NCI-H1417 (cell line): ENCODE results near the gene TMEM145.

Source experiments
- DNase-seq, 3 experiments: peaks; one replicate each; lab custom pipeline; 2025; lab: John Stamatoyannopoulos, UW

TMEM145 gene

DNA sequence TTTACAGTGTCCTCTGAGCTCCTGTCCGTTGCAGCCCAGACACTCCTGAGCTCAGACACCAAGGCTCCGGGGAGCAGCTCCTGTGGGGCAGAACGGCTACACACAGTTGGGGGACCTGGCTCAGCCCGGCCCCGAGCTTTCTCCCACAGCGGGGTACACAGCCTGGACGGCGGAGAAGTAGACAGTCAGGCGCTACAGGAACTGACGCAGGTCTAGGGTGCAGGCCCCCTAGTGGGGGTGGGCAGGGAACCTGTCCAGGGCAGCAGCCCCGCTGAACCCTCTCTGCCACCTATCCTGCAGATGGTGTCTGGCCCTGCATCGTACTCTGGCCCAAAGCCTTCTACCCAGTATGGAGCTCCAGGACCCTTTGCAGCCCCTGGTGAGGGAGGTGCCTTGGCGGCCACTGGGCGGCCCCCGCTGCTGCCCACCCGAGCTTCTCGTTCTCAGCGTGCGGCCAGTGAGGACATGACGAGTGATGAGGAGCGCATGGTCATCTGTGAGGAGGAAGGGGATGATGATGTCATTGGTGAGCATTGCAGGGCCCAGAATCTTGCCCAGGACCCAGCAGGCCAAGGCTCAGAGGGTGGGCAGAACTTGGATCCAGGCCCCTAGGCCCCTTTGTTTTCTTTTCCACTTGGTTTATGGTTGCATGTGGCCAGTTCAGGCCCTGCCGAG is 24.1 kb upstream of the TMEM145 start:
- no peak for DNase-seq

DNA sequence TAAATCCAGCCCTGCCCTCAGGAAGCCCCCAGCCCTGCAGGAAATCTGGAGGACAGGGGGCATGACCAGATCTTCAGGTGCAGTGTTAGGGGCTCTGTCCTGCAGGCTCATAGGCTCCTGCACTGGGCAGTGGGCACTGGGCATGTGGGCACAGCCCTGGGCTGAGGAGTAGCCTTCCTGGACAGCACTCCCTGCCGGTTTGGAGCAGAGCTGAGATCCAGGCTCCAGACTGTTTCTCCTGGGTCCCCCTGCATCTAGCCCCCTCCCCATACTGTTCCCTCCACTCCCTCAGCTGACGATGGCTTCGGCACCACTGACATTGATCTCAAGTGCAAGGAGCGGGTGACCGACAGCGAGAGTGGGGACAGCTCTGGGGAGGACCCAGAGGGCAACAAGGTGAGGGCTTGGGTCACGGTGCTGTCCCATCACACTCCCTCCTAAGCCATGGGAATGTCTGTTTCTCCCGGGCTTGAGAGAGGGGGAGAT is 23.5 kb upstream of the TMEM145 start:
- no peak for DNase-seq

DNA sequence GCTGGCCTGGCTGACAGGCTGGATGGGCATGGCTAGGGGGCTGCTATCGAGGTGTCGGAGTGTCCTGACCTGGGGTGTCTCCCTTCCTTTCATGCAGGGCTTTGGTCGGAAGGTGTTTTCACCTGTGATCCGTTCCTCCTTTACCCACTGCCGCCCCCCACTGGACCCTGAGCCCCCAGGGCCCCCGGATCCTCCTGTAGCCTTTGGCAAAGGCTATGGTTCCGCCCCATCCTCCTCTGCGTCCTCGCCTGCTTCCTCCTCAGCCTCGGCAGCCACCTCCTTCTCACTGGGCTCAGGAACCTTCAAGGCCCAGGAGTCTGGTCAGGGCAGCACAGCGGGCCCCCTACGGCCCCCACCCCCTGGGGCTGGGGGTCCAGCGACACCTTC is 23.0 kb upstream of the TMEM145 start:
- no peak for DNase-seq

DNA sequence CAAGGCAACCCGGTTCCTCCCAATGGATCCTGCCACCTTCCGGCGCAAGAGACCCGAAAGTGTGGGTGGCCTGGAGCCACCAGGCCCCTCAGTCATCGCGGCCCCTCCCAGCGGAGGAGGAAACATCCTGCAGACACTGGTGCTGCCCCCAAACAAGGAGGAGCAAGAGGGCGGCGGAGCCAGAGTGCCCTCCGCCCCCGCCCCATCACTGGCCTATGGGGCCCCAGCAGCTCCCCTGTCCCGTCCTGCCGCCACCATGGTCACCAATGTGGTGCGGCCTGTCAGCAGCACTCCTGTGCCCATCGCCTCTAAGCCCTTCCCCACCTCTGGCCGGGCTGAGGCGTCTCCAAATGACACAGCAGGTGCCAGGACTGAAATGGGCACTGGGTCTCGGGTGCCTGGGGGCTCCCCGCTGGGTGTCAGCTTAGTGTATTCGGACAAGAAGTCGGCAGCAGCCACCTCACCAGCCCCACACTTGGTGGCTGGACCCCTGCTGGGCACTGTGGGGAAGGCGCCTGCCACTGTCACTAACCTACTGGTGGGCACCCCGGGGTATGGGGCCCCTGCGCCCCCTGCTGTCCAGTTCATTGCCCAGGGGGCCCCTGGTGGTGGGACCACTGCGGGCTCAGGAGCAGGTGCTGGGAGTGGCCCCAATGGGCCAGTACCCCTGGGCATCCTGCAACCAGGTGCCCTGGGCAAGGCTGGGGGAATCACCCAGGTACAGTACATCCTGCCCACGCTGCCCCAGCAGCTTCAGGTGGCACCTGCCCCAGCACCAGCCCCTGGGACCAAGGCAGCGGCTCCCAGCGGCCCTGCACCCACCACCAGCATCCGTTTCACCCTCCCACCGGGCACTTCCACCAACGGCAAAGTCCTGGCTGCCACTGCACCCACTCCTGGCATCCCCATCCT is 22.3 kb upstream of the TMEM145 start:
- DNase-seq = no peak

DNA sequence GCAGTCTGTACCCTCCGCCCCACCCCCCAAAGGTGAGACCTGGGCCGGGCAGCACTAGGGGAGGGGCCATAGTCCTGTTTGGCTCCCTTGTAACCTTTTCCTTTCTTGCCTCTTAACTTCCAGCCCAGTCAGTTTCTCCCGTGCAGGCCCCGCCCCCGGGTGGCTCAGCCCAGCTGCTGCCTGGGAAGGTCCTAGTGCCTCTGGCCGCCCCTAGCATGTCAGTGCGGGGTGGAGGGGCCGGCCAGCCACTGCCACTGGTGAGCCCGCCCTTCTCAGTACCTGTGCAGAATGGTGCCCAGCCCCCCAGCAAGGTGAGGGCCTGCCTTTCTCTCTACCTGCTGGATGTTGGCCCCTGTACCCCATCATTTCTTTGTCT is 21.7 kb upstream of the TMEM145 start:
- no peak for DNase-seq

DNA sequence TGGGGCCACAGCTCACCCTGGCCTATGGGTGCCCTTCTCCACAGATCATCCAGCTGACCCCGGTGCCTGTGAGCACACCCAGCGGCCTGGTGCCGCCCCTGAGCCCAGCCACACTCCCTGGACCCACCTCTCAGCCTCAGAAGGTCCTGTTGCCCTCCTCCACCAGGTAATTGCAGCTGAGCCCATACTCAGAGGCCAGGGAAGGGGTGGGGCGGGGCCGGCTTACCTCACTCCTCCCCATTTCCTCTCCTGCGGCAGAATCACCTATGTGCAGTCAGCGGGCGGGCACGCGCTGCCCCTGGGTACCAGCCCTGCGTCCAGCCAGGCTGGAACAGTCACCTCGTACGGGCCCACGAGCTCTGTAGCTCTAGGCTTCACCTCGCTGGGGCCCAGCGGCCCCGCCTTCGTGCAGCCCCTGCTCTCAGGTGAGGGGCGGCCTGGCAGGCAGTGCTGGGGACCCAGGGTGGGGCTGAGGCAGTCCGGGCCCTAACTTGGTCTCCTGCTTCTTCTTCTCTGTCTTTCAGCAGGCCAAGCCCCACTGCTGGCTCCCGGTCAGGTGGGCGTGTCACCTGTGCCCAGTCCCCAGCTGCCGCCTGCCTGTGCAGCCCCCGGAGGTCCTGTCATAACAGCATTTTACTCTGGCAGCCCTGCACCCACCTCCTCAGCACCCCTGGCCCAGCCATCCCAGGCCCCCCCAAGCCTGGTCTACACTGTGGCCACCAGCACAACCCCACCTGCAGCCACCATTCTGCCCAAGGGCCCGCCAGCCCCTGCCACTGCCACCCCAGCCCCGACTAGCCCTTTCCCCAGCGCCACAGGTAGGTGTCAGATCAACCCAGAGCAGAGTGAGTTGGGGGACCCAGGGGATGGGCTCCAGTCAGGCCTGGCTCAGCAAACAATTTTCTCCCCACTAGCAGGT is 20.8 kb upstream of the TMEM145 start:
- DNase-seq = no peak

DNA sequence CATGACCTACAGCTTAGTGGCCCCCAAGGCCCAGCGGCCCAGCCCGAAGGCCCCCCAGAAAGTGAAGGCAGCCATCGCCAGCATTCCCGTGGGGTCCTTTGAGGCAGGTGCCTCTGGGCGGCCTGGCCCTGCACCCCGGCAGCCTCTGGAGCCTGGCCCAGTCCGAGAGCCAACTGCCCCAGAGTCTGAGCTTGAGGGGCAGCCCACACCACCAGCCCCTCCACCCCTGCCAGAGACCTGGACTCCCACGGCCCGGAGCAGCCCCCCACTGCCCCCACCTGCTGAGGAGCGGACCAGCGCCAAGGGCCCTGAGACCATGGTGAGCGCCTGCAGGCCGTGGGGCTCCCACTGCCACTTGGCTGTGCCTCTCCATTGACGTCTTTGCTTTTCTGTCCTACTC is 20.1 kb upstream of the TMEM145 start:
- no peak for DNase-seq

DNA sequence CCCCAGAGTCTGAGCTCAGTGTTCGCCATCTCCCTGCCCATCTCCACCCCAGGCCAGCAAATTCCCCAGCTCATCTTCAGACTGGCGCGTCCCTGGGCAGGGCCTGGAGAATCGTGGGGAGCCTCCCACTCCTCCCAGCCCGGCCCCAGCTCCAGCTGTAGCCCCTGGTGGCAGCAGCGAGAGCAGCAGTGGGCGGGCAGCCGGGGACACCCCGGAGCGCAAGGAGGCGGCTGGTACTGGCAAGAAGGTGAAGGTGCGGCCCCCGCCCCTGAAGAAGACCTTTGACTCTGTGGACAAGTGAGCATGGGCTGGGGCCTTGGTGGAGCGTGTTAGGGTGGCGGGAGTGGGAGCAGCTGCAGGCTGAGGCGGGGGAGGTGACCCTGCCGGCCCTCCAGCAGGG is 19.6 kb upstream of the TMEM145 start:
- no peak for DNase-seq

DNA sequence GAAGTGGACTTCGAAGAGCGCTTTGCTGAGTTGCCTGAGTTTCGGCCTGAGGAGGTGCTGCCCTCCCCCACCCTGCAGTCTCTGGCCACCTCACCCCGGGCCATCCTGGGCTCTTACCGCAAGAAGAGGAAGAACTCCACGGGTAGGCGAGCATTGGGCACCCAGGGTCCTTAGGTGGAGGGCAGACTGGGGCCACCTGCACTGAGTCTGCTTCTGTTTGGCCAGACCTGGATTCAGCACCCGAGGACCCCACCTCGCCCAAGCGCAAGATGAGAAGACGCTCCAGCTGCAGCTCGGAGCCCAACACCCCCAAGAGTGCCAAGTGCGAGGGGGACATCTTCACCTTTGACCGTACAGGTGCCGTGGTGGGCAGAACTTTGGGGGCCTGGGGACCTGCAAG is 19.2 kb upstream of the TMEM145 start:
- no peak for DNase-seq

DNA sequence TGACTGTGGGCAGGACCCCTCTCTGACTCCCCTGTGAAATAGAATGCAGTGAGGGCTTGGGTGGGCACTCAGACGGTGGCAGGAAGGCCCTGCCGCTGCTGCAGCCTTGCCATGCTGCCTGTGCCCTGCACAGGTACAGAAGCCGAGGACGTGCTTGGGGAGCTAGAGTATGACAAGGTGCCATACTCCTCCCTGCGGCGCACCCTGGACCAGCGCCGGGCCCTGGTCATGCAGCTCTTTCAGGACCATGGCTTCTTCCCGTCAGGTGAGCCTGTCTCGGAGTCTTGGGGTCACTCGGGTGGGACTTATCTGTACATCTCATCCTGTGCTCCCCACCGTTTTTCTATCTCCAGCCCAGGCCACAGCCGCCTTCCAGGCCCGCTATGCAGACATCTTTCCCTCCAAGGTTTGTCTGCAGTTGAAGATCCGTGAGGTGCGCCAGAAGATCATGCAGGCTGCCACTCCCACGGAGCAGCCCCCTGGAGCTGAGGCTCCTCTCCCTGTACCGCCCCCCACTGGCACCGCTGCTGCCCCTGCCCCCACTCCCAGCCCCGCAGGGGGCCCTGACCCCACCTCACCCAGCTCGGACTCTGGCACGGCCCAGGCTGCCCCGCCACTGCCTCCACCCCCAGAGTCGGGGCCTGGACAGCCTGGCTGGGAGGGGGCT is 18.5 kb upstream of the TMEM145 start:
- DNase-seq = no peak

DNA sequence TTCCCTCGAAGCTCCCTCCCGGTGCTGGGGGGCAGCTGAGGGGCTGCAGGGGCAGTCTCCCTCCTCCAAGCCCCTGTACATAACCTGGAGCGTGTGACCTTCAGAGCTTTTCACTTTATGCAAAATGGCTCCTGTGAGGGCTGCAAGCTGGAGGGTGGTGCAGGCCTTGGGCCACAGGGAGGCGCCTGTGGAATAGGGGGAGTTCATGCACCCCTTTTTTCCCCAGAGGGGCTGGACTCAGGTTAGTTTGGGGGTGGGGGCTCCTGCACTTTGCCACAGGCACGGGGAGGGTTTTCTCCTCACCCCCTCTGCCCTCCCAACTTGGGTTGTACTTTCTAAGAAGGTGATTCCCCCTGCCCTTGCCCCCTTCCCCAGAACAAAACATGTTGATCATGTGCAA is 17.8 kb upstream of the TMEM145 start:
- no peak for DNase-seq

DNA sequence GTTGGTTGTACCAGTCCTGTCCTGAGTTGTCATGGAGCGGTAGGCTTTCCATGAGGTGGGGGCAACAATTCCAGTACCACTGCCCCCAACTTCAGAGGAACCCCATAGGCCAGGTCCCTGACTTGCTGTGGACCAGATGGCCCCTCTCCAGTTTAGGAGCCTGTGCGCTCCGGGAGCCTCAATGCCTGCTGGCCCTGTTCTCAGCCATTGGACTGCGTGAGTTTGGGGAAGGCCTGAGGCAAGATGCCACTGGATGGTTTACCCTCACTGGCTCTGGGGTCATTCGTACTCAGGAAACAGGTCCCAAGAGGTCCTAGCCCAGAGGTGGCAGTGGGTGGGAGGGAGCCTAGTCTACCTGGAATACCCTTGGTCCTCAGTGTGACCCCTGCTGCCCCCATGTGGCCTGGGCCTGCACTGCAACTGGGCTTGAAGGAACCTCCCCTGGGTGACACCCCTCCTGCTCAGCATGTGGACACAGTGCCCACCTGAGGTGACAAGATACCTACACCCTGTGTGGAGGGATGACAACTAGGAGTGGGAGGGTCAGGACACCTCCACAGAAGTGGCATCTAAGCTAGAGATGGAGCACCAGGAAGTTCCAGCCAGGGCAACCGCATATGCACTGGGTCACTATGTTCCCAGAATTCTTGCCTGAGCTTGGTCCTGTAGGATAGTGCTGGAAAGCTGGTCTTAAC is 17.1 kb upstream of the TMEM145 start:
- peak; percentile 75 to 82 (median 79) for DNase-seq

DNA sequence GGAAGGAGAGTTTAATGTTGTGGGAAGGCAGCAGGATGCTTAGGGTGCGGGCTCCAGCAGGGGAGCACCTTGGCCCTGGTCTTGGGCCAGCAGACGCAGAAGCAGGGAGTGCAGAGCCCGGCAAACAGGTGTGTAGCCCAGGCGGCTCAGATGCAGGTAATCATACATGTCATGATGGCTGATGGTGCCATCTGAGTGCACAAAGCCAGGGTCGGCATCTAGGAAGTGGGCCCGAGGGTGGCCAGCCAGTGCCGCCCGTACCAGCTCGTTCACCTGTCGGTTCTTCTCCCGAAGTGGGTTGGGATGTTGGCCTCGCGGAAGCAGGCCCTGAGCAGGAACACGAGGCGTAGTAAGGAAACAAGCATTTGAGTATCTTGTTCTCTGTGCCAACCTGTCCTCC is 16.1 kb upstream of the TMEM145 start:
- no peak for DNase-seq

DNA sequence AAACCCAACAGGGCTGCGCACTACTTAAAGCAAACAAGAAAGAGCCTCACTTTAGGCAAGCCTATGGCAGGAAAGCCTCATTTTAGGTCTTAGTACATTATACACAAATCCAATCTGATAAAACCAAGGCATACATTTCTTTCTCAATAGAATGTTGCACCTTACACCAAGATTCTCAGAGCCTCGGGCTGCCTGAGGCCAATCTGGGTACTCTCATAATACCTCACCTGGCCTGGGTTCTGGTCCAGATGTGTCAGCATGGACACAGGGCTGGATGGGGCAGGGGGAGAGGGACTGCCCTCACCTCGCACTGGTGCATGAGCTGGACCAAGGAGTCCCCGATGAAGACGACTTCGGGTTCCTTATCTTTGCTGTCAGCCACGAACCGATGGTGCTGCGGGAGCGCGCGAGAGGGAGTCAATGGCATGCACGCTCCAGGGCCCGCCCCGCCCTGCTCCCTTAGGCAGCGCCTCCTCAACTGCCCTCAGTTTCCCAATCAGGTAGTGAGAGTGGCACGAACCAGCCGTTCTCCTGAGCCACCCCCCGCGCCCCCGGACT is 11.4 kb upstream of the TMEM145 start, which contains the start of gene PRR19:
TSS of gene PRR19 (plus strand) at position 487 of the 558 bp plus-strand sequence. CDS start 7,453 bp downstream, outside the sequence.
- DNase-seq = peak in 2 of 3 experiments; percentile 56 to 63

DNA sequence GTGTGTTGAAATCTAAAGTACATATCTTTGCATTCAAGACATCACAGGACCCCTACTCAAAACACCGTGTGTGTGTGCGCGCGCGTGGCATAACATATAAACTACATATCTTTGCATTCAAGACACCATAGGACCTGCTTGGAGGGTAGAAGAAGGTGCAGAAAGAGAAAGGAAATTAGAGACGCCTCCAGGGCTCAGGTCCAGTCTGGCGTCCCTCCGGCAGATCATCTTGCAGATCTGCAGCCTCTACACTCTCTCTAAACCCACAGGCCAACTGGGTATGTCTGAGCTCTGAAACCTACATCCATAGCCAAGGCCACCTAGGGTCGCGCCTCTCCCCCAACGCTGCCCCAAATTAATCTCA is 10.0 kb upstream of the TMEM145 start:
- no peak for DNase-seq

DNA sequence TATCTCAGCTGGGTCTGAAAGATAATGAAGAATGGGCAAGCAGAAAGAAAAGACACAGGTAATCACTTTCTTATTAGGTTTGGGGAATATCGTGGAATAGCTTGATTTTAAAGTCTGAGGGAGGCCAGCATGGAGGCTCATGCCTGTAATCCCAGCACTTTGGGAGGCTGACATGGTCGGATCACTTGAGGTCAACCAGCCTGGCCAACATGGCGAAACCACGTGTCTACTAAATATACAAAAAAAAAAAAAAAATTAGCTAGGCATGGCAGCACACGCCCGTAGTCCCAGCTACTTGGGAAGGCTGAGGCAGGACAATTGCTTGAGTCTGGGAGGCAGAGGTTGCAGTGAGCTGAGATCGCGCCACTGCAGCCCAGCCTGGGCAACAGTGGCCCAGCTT is 9.2 kb upstream of the TMEM145 start:
- no peak for DNase-seq

DNA sequence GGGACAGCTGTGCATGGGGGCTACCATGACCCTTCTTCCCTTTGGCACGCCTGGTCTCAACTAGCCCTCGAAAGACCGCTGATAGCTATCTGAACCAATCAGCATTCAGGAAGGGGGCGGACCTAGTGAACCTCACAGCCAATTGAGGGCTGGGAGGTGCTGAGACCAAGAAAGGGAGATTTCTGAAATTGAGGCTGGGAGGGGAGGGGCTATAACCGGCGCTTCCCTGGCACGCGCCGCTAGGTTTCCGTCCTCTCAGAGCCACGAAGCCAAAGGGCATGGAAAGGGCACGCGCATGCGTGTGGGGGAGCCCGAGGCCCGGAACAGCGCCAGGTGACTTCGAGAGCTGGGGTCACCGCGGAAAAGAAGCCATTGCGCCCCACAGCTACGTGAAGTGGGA is 6.5 kb upstream of the TMEM145 start:
- DNase-seq = no peak

DNA sequence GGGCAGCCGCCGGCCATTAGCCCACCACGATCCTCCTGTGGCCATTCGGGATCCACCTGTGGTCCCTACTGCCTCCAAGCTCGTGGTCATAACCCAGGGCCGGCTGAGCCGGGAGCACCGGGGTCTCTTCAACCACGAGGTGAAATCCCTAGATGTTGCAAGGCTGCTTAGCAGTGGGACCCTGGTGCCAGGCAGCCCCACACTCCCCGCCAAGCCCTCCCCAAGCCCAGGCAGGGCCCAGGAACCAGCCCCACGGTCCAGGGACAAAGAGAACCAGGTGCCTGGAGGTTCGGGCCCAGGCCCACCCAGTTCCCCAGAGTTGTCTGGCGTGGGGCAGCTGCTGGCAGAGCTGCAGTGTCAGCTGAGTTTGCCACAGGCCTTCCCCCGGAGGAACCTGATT is 3.4 kb upstream of the TMEM145 start:
- DNase-seq = no peak

DNA sequence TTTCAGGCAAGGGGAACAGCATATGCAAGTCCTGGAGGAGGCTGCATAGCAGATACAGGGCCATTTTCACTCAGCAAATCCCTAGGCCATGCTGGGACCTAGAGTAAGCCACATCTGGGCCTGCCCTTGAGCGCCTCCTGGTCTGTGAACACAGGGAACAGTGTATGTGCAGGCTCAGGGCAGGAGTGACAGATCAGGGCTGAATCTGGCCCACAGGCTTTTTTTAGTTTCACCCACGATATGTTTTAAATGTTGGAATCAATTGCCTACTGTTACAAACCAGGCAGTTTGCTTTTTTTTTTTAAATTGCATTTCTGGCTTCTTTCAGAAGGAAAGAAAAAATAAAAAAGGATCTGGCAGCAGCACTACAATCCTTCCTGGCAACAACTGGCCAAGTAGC is 1.5 kb upstream of the TMEM145 start:
- no peak for DNase-seq

DNA sequence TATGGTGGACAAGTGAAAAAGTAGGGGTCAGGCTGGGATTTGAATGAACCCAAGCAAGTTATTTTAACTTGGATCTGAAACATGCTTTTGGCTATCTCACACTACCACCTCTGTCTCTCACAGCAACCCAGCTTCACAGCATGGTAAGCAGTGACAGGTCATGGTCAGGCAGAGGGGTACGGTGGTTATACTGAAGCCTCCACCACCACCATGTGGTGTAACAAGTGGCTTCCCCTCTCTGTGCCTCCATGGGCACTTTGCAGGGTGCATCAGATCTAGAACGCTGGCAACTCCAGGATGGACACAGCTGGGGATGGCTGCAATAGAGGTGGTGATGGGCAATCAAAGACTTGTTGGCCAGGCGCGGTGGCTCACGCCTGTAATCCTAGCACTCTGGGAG is 739 bp upstream of the TMEM145 start:
- DNase-seq = no peak
